Fibroblast of lung (primary cell): ENCODE data around the gene CEACAM18. TPM values are rescaled to one million over a fixed set of nuclear protein-coding genes. Genes with fewer than 3 reads are reported as not detected.
"Not testable (repeated sequence)": the region's sequence is repeated elsewhere in the genome, so short reads cannot be mapped to it uniquely, and the experiment has no call there.

Source experiments
- DNase-seq, 2 donors: peaks; one replicate each; pipeline versions ENCODE4 v3.0.0 to v3.0.0-alpha.2; 2010; ENCODE audit warnings: low read depth in 2 of 2
- H2AFZ ChIP-seq: 2 replicates; pipeline ENCODE4 v1.5.1; 2012; ENCODE audit warnings: low read length, control low read depth, inconsistent platforms
- H3K27ac ChIP-seq: 2 replicates; pipeline ENCODE4 v1.5.1; 2011; ENCODE audit warnings: low read length, control low read depth; ENCODE audit not compliant: insufficient read depth
- H3K27me3 ChIP-seq: 2 replicates; pipeline ENCODE4 v1.5.1; 2011; ENCODE audit warnings: mild to moderate bottlenecking, low read length; ENCODE audit not compliant: control insufficient read depth, insufficient read depth
- H3K36me3 ChIP-seq: 2 replicates; pipeline ENCODE4 v1.5.1; 2011; ENCODE audit warnings: low read length; ENCODE audit not compliant: control insufficient read depth, insufficient read depth
- H3K4me1 ChIP-seq: 2 replicates; pipeline ENCODE4 v1.5.1; 2011; ENCODE audit warnings: low read length; ENCODE audit not compliant: control insufficient read depth, insufficient read depth; ENCODE audit errors: extremely low read depth
- H3K4me2 ChIP-seq: 2 replicates; pipeline ENCODE4 v1.5.1; 2011; ENCODE audit warnings: low read length, control low read depth; ENCODE audit not compliant: insufficient read depth; ENCODE audit errors: extremely low read depth
- H3K4me3 ChIP-seq, 4 experiments: fragments of 200-600 bp in 1 of 4; sonication (generic) in 1 of 4; replicated peaks in 1 of 4; 2 replicates each; pipeline ENCODE4 v1.5.1; 2011 to 2016; ENCODE audit warnings: low read length in 4 of 4, low read depth in 3 of 4, mild to moderate bottlenecking in 3 of 4, control low read depth in 2 of 4, inconsistent platforms in 1 of 4, mixed read lengths in 1 of 4; ENCODE audit not compliant: insufficient read depth in 1 of 4; ENCODE audit errors: control extremely low read depth in 1 of 4
- H3K79me2 ChIP-seq: 2 replicates; pipeline ENCODE4 v1.5.1; 2012; ENCODE audit warnings: mild to moderate bottlenecking, low read length, inconsistent platforms; ENCODE audit not compliant: control insufficient read depth, insufficient read depth
- H3K9ac ChIP-seq: 2 replicates; pipeline ENCODE4 v1.5.1; 2011; ENCODE audit warnings: mild to moderate bottlenecking, low read length, control low read depth; ENCODE audit not compliant: insufficient read depth
- H3K9me3 ChIP-seq: 2 replicates; pipeline ENCODE4 v1.5.1; 2012; ENCODE audit warnings: low read depth, low read length; ENCODE audit not compliant: control insufficient read depth, insufficient read depth
- H4K20me1 ChIP-seq: 2 replicates; pipeline ENCODE4 v1.5.1; 2011; ENCODE audit warnings: low read length; ENCODE audit not compliant: control insufficient read depth, insufficient read depth; ENCODE audit errors: extremely low read depth
- EZH2 ChIP-seq: IDR thresholded peaks from 2 replicates; pipeline ENCODE4 v1.5.1; 2012; ENCODE audit warnings: low read length, control low read depth, mild to moderate bottlenecking; ENCODE audit errors: missing control alignments
- polyA plus RNA-seq, 2 donors: library from polyadenylated mRNA; depleted of rRNA in 1 of 2; stranded (reverse) in 1 of 2; unstranded in 1 of 2; fragments of >200 nt; gene quantifications; 2 replicates each; pipeline ENCODE4 v1.2.1, GENCODE V29; 2011 to 2012; ENCODE audit warnings: missing spikeins in 1 of 2
- total RNA-seq: library from RNA; depleted of rRNA; stranded (reverse); fragments of >200 nt; gene quantifications from 2 replicates; pipeline ENCODE4 v1.2.1, GENCODE V29; 2014
- TF ChIP-seq, protein P1 (sequence below), 2 donors: IDR thresholded peaks in 1 of 2; conservative IDR thresholded peaks in 1 of 2; 1 replicate in 1 of 2; 2 replicates in 1 of 2; pipeline ENCODE4 v1.5.1; 2011 to 2012; ENCODE audit warnings: low read length in 2 of 2, control low read depth in 1 of 2, inconsistent platforms in 1 of 2, low read depth in 1 of 2, mild to moderate bottlenecking in 1 of 2

The CEACAM18 gene
- total and polyA plus RNA-seq, 2 donors (not counting 1 experiment from before 2014, with no cell fraction given): not detected

DNA sequence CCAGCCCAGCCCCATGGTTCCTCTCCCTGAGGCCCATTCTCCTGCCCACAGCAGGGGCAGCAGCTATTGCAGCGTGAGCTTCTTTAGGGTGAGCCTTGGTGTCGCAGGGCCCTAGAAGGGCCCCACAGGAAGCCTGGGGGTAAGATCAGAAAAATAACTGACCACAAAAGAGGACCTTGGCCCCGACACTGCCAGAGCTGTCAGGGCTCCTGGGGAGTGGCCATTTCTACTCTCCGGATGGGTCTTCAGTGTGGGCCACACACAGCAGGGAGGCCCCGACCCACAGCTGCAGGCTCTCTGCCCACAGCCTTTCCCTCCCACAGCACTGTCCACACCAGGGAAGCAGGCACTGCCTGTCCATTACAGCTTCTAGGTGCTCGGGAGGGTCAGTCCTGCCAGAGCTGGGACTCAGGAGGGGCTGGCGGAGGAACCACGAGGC is 16.6 kb upstream of the CEACAM18 start:
- TF ChIP-seq, protein P1, sequence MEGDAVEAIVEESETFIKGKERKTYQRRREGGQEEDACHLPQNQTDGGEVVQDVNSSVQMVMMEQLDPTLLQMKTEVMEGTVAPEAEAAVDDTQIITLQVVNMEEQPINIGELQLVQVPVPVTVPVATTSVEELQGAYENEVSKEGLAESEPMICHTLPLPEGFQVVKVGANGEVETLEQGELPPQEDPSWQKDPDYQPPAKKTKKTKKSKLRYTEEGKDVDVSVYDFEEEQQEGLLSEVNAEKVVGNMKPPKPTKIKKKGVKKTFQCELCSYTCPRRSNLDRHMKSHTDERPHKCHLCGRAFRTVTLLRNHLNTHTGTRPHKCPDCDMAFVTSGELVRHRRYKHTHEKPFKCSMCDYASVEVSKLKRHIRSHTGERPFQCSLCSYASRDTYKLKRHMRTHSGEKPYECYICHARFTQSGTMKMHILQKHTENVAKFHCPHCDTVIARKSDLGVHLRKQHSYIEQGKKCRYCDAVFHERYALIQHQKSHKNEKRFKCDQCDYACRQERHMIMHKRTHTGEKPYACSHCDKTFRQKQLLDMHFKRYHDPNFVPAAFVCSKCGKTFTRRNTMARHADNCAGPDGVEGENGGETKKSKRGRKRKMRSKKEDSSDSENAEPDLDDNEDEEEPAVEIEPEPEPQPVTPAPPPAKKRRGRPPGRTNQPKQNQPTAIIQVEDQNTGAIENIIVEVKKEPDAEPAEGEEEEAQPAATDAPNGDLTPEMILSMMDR (conservative IDR thresholded peaks at IDR 0.05 in 1 of 2, IDR thresholded peaks at IDR 0.05 in 1 of 2; ENCODE audit: low read depth in 1 of 2, low read length in 2 of 2): no peak
- TF ChIP-seq EZH2: no peak

DNA sequence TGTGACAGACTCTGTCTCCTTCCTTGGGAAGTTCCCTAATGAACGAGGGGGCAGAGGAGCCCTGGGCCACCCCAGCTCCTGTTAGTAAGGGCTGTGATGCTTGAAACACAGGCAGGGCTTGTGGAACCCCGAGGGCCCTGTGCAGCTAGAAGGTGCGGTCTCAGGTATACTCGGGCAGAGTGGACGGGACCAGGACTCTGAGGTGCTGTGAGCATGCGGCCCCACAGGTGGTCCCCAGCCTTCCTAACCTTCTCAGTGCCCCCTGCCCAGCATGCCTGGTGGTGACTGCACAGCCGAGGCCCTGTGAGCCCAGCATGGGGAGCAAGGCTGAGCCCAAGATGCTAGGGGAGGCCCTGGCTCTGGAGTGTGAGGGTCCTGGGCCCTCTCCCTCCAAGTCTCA is 16.1 kb upstream of the CEACAM18 start:
- Histone ChIP-seq H3K36me3 (no peaks in the 10 kb centered on the region), H4K20me1 (no peaks in the 10 kb centered on the region), H3K4me3 (no peak overlapping the region), H3K9ac (no peak overlapping the region), H3K27ac (no peak overlapping the region), H3K4me2 (no peak overlapping the region), H3K27me3 (no peaks in the 10 kb centered on the region), H3K4me1 (no peaks in the 10 kb centered on the region), H3K79me2 (no peaks in the 10 kb centered on the region), H3K9me3 (no peaks in the 10 kb centered on the region), H2AFZ (no peak overlapping the region)
- TF ChIP-seq, protein P1 (conservative IDR thresholded peaks at IDR 0.05 in 1 of 2, IDR thresholded peaks at IDR 0.05 in 1 of 2; ENCODE audit: low read depth in 1 of 2, low read length in 2 of 2): no peak
- TF ChIP-seq EZH2: no peak
- no peak for DNase-seq

More for the DNA sequence above, 16.6 kb upstream of the CEACAM18 start:
- no peaks in the 10 kb centered on the region for H3K27me3 ChIP-seq
- H3K4me2 ChIP-seq: no peak overlapping the region
- no peaks in the 10 kb centered on the region for H3K4me1 ChIP-seq
- H2AFZ ChIP-seq: no peak overlapping the region
- no peak overlapping the region for H3K4me3 ChIP-seq
- H3K9me3 ChIP-seq: no peaks in the 10 kb centered on the region
- H3K36me3 ChIP-seq: no peaks in the 10 kb centered on the region
- no peak overlapping the region for H3K27ac ChIP-seq
- H4K20me1 ChIP-seq: no peaks in the 10 kb centered on the region
- no peaks in the 10 kb centered on the region for H3K79me2 ChIP-seq
- no peak for DNase-seq
- no peak overlapping the region for H3K9ac ChIP-seq

DNA sequence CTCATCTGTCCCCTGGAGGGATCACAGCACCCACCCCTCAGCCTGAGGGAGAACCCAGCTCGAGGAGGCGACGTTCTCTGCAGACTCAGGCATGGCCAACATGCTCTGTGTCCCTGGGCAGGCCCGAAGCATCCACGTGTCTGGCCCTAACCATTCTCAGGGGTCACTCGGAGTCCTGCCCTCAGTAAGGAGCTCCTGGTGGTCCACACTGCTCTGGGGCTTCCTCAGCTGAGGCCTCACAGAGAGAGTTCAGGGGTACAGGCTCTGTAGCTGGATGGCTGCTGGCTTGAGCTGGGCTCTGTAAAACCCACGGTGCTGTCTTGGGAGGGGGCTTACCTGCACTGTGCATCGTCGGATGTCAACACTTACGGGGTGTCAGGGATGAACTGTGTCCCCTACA is 15.7 kb upstream of the CEACAM18 start:
- H3K36me3 ChIP-seq: no peaks in the 10 kb centered on the region
- H3K27ac ChIP-seq: no peak overlapping the region
- H3K79me2 ChIP-seq: no peaks in the 10 kb centered on the region
- H2AFZ ChIP-seq: no peak overlapping the region
- no peak overlapping the region for H3K4me3 ChIP-seq
- no peak overlapping the region for H3K4me2 ChIP-seq
- no peak for TF ChIP-seq EZH2
- TF ChIP-seq, protein P1 (conservative IDR thresholded peaks at IDR 0.05 in 1 of 2, IDR thresholded peaks at IDR 0.05 in 1 of 2; ENCODE audit: low read depth in 1 of 2, low read length in 2 of 2): no peak
- no peaks in the 10 kb centered on the region for H4K20me1 ChIP-seq
- no peak for DNase-seq
- H3K9me3 ChIP-seq: no peaks in the 10 kb centered on the region
- H3K4me1 ChIP-seq: no peaks in the 10 kb centered on the region
- no peaks in the 10 kb centered on the region for H3K27me3 ChIP-seq
- H3K9ac ChIP-seq: no peak overlapping the region

DNA sequence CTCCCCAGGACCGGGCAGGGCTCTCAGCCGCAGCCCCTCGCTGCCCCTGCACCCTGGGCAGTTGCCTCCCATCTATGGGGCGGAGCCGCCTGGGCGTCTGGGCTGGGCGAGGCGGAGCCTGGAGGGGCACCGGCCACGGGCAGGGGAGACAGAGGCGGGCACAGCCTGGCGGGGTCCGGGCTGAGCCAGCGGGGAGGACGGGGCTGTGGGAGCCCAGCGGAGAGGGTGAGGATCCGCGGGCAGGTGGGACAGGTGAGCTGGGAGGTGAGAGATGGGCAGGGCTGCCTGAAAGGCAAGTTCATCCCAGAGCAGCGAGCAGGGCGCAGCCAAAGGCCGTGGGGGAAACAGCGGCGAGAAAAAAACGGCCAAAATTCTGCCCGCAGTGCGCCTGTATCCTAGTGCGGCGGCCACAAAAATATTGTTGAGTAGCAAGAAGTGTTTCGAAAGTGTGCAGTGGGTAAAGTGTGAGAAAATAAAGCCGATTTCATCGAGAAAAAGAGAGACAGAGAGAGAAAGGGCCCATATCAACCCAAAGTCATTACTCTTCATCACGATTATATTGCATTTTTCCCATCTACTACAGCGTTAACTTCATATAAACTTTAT is 14.3 kb upstream of the CEACAM18 start:
- not testable (repeated sequence) for H3K4me3 ChIP-seq, H3K4me2 ChIP-seq, DNase-seq, H3K36me3 ChIP-seq, H3K27me3 ChIP-seq, H3K27ac ChIP-seq, H3K9me3 ChIP-seq, H3K9ac ChIP-seq, H2AFZ ChIP-seq, H4K20me1 ChIP-seq, H3K79me2 ChIP-seq, H3K4me1 ChIP-seq
